WTC11 (cell line): ENCODE measurements around the gene KRR1.

Source experiments
- ATF6 ChIP-seq: sonication (generic); formaldehyde crosslinking; IDR thresholded peaks from 2 replicates; pipeline ENCODE4 v1.8.1; 2023; ENCODE audit warnings: mild to moderate bottlenecking, missing genetic modification reagents
- CREM ChIP-seq: sonication (generic); formaldehyde crosslinking; IDR thresholded peaks from 2 replicates; pipeline ENCODE4 v1.8.1; 2022; ENCODE audit warnings: mild to moderate bottlenecking, missing genetic modification reagents, moderate library complexity
- FOXJ3 ChIP-seq: sonication (generic); formaldehyde crosslinking; IDR thresholded peaks from 2 replicates; pipeline ENCODE4 v1.9.0; 2021; ENCODE audit warnings: missing genetic modification reagents, mild to moderate bottlenecking, borderline replicate concordance
- JUN ChIP-seq: sonication (generic); formaldehyde crosslinking; IDR thresholded peaks from 2 replicates; pipeline ENCODE4 v1.8.0; 2023; ENCODE audit warnings: mild to moderate bottlenecking, missing genetic modification reagents
- NR1H2 ChIP-seq: sonication (generic); formaldehyde crosslinking; IDR thresholded peaks from 2 replicates; pipeline ENCODE4 v1.9.0; 2021; ENCODE audit warnings: mild to moderate bottlenecking, moderate library complexity, missing genetic modification reagents
- SP1 ChIP-seq: sonication (generic); formaldehyde crosslinking; conservative IDR thresholded peaks from 2 replicates; pipeline ENCODE4 v1.8.1; 2022; ENCODE audit warnings: missing genetic modification reagents
- ZNF138 ChIP-seq: sonication (generic); formaldehyde crosslinking; conservative IDR thresholded peaks from 2 replicates; pipeline ENCODE4 v1.8.1; 2022; ENCODE audit warnings: mild to moderate bottlenecking, moderate library complexity, missing genetic modification reagents
- TF ChIP-seq, protein P1 (sequence below): fragments of 200-600 bp; IDR thresholded peaks from 2 replicates; pipeline ENCODE4 v1.8.0; 2022; ENCODE audit warnings: antibody characterized with exemption
- TF ChIP-seq, protein P2 (sequence below): sonication (generic); formaldehyde crosslinking; IDR thresholded peaks from 2 replicates; pipeline ENCODE4 v1.8.0; 2023; ENCODE audit warnings: mild to moderate bottlenecking, missing genetic modification reagents
- TF ChIP-seq, protein P3 (sequence below): sonication (generic); formaldehyde crosslinking; IDR thresholded peaks from 2 replicates; pipeline ENCODE4 v1.8.0; 2022; ENCODE audit warnings: mild to moderate bottlenecking, missing genetic modification reagents

DNA sequence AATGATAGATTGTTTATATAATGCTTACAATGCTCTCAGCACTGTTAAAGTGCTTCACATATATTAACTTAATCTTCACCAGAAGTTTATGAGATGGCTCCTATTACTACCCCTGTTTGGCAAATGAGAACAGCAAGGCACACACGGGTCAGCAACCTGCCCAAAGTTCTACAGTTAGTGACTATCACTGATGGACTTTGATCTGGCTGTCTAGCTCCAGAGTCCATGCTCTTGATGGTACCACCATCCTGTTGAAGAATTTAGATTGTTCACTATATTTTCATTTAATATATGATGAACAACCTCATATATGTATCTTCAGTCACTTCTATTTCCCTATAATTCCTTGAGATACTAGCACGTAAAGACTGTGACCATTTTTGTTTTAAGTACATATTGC, 20.2 kb downstream of the KRR1 start:
- TF ChIP-seq, protein P1, sequence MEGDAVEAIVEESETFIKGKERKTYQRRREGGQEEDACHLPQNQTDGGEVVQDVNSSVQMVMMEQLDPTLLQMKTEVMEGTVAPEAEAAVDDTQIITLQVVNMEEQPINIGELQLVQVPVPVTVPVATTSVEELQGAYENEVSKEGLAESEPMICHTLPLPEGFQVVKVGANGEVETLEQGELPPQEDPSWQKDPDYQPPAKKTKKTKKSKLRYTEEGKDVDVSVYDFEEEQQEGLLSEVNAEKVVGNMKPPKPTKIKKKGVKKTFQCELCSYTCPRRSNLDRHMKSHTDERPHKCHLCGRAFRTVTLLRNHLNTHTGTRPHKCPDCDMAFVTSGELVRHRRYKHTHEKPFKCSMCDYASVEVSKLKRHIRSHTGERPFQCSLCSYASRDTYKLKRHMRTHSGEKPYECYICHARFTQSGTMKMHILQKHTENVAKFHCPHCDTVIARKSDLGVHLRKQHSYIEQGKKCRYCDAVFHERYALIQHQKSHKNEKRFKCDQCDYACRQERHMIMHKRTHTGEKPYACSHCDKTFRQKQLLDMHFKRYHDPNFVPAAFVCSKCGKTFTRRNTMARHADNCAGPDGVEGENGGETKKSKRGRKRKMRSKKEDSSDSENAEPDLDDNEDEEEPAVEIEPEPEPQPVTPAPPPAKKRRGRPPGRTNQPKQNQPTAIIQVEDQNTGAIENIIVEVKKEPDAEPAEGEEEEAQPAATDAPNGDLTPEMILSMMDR: no peak
- TF ChIP-seq NR1H2 (CRISPR knock-in tag): no peak
- TF ChIP-seq FOXJ3 (CRISPR knock-in tag): no peak
- TF ChIP-seq, protein P2, sequence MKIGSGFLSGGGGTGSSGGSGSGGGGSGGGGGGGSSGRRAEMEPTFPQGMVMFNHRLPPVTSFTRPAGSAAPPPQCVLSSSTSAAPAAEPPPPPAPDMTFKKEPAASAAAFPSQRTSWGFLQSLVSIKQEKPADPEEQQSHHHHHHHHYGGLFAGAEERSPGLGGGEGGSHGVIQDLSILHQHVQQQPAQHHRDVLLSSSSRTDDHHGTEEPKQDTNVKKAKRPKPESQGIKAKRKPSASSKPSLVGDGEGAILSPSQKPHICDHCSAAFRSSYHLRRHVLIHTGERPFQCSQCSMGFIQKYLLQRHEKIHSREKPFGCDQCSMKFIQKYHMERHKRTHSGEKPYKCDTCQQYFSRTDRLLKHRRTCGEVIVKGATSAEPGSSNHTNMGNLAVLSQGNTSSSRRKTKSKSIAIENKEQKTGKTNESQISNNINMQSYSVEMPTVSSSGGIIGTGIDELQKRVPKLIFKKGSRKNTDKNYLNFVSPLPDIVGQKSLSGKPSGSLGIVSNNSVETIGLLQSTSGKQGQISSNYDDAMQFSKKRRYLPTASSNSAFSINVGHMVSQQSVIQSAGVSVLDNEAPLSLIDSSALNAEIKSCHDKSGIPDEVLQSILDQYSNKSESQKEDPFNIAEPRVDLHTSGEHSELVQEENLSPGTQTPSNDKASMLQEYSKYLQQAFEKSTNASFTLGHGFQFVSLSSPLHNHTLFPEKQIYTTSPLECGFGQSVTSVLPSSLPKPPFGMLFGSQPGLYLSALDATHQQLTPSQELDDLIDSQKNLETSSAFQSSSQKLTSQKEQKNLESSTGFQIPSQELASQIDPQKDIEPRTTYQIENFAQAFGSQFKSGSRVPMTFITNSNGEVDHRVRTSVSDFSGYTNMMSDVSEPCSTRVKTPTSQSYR (CRISPR knock-in tag): no peak
- TF ChIP-seq SP1 (CRISPR knock-in tag): no peak
- TF ChIP-seq CREM (CRISPR knock-in tag): no peak
- no peak for TF ChIP-seq ATF6
- TF ChIP-seq JUN (CRISPR knock-in tag): no peak
- TF ChIP-seq, protein P3, sequence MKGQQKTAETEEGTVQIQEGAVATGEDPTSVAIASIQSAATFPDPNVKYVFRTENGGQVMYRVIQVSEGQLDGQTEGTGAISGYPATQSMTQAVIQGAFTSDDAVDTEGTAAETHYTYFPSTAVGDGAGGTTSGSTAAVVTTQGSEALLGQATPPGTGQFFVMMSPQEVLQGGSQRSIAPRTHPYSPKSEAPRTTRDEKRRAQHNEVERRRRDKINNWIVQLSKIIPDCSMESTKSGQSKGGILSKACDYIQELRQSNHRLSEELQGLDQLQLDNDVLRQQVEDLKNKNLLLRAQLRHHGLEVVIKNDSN (CRISPR knock-in tag): no peak
- no peak for TF ChIP-seq ZNF138
